Measurements from ENCODE around the gene MYOM1. TPM values are rescaled to one million over a fixed set of nuclear protein-coding genes. Genes with fewer than 3 reads are reported as not detected.

Gene MYOM1
- total RNA-seq, 4 donors from 2014 or later: 13.3 to 31.7 (median 16.5) TPM

DNA sequence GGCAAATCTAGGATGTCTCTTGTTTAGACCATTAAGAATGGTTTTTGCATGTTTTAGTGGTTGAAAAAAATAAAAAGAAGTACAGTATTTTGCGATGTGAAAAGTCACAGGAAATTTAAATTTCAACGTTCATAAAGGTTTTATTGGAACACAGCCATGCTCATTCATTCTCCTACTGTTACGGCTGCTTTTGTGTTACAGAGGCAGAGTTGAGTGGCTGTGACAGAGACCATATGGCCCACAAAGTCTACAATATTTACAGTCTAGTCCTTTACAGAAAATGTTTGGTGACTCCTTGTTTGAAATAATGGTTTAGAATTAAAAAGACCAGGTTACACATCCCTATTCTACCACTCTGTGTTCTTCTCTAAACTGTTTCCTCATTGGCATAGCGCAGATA is 48.1 kb downstream of the MYOM1 start:
- Histone ChIP-seq H3K27me3 (no peaks in the 10 kb centered on the region), H3K4me1 (peaks cover 13 to 34% (median 28%) of the 10 kb centered on the region in 4 donors), H3K27ac (replicated peaks in 1 of 4) (peak overlapping the region in 2 of 4 donors; percentile 12 to 13), H3K9me3 (no peaks in the 10 kb centered on the region), H3K36me3 (peaks cover 0 to 79% (median 7%) of the 10 kb centered on the region in 4 donors), H3K4me3 (no peak overlapping the region)
- intact Hi-C loops (cut with DNase I): no loop called here
- WGBS: 31% methylated on average over 4 of the region's 4 CpGs
- TF ChIP-seq, protein P1, sequence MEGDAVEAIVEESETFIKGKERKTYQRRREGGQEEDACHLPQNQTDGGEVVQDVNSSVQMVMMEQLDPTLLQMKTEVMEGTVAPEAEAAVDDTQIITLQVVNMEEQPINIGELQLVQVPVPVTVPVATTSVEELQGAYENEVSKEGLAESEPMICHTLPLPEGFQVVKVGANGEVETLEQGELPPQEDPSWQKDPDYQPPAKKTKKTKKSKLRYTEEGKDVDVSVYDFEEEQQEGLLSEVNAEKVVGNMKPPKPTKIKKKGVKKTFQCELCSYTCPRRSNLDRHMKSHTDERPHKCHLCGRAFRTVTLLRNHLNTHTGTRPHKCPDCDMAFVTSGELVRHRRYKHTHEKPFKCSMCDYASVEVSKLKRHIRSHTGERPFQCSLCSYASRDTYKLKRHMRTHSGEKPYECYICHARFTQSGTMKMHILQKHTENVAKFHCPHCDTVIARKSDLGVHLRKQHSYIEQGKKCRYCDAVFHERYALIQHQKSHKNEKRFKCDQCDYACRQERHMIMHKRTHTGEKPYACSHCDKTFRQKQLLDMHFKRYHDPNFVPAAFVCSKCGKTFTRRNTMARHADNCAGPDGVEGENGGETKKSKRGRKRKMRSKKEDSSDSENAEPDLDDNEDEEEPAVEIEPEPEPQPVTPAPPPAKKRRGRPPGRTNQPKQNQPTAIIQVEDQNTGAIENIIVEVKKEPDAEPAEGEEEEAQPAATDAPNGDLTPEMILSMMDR (IDR thresholded peaks at IDR 0.05): no peak
- TF ChIP-seq POLR2AphosphoS5 (IDR thresholded peaks at IDR 0.05): peak in 1 of 2 donors; percentile 46
- DNase-seq (ENCODE audit: extremely low spot score): no peak

DNA sequence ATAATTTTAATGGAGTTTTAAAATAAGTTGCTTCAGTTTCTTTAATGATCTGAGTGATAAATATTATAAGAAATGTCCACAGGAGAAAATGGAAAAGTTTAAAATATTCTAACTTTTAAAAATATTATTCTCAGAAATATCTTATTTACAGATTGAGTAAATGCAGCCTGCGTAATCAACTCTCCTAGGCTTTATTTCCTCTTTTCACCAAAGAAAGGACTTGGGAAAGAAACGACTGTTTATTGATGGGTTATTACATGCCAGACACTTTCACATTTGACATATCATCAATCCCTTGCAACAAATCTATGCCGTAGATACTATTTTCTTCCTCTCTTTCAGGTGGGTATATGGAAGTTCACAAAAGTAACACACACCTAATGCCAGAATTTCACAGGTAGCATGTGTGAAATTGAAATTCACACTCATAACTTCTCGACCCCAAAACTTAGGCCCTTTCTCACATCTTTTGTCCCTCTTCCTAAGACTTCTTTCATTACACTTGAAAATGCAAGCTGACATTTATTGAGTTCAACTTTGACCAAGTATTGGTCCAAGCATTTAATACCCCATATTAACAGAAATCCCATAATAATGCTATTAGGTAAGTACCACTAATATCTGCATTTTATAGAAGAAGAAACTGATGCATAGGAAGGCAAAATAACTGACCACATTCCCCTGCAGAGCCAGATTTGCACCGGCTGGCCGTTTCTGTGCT is 49.2 kb downstream of the MYOM1 start:
- DNase-seq (ENCODE audit: extremely low spot score): no peak
- Histone ChIP-seq H3K4me3 (no peak overlapping the region), H3K36me3 (peaks cover 0 to 81% (median 10%) of the 10 kb centered on the region in 4 donors), H3K27me3 (no peaks in the 10 kb centered on the region), H3K4me1 (peaks cover 12 to 31% (median 24%) of the 10 kb centered on the region in 4 donors), H3K9me3 (no peaks in the 10 kb centered on the region), H3K27ac (replicated peaks in 1 of 4) (no peak overlapping the region)
- intact Hi-C loops (cut with DNase I): no loop called here
- TF ChIP-seq, protein P1 (IDR thresholded peaks at IDR 0.05): no peak
- TF ChIP-seq POLR2A (IDR thresholded peaks at IDR 0.05; ENCODE audit: low read depth) (no peak), EP300 (IDR thresholded peaks at IDR 0.05) (no peak), POLR2AphosphoS5 (IDR thresholded peaks at IDR 0.05) (no peak)
- WGBS: 67% methylated on average over 6 of the region's 6 CpGs

DNA sequence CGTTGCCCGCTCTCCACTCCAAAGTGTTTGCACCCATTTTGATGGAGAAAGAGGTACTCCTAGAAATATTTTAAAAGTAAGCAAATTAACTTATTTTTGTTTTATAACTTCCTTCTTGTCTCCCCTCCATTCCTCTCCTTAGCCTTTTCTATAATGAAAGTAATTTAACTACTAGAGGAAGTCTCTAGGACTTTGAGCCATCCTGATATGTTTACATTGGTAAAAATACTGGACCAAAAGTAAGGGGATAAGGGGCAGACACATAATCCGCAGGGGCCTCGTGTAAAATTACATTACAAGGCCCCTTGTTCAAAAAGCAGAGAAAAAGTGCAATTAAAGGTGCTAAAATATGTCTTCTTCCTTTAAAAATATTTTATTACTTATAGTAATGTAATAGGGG is 55.4 kb downstream of the MYOM1 start:
- Histone ChIP-seq H3K27me3 (no peaks in the 10 kb centered on the region), H3K36me3 (peaks cover 5 to 79% (median 42%) of the 10 kb centered on the region in 4 donors), H3K9me3 (no peaks in the 10 kb centered on the region), H3K4me1 (no peaks in the 10 kb centered on the region), H3K27ac (replicated peaks in 1 of 4) (no peak overlapping the region), H3K4me3 (no peak overlapping the region)
- TF ChIP-seq POLR2AphosphoS5 (IDR thresholded peaks at IDR 0.05): no peak
- TF ChIP-seq, protein P1 (IDR thresholded peaks at IDR 0.05): no peak
- TF ChIP-seq EP300 (IDR thresholded peaks at IDR 0.05): no peak
- no peak for TF ChIP-seq POLR2A (IDR thresholded peaks at IDR 0.05; ENCODE audit: low read depth)
- 83% methylated on average over 4 of the region's 4 CpGs for WGBS
- intact Hi-C loops (cut with DNase I): no loop called here
- no peak for DNase-seq (ENCODE audit: extremely low spot score)

DNA sequence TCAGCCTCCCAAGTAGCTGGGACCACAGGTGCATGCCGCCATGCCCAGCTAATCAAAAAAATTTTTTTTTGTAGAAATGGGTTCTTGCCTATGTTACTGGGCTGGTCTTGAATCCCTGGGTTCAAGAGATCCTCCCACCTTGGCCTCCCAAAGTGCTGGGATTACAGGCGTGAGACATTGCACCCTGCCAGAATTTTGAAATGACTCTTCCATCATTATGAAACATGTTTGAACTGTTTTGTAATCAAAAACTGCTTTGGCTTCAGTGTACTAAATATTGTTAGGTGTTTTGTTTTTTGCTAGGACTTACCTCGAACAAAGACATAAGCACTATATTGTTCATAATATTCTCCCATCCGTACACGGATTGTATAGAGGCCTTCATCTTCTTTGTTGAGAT is 55.8 kb downstream of the MYOM1 start:
- peaks cover 5 to 82% (median 42%) of the 10 kb centered on the region in 4 donors for H3K36me3 ChIP-seq
- 76% methylated on average over 5 of the region's 5 CpGs for WGBS
- no peaks in the 10 kb centered on the region for H3K27me3 ChIP-seq
- no peak for DNase-seq (ENCODE audit: extremely low spot score)
- H3K27ac ChIP-seq (replicated peaks in 1 of 4): no peak overlapping the region
- TF ChIP-seq, protein P1 (IDR thresholded peaks at IDR 0.05): no peak
- intact Hi-C loops (cut with DNase I): no loop called here
- H3K4me3 ChIP-seq: no peak overlapping the region
- H3K9me3 ChIP-seq: no peaks in the 10 kb centered on the region
- H3K4me1 ChIP-seq: no peaks in the 10 kb centered on the region

DNA sequence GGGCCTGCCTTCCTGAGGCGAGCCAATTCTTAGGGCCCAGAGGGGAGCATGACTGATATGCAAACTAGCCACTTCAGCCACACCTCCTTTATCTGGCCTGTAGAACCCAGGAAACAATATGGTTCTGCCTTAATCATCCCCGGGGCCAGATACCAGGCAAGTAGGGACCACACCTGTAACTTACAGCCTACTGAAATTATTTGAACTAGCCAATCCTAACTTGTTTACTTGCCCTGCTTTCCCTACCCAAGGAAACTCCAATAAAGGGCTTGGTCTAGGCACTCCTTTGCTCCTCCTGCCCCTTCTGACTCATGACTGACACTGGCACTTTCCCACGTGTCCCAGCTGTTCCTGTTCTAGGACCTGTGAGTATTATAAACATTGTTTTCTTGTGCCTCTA is 57.6 kb downstream of the MYOM1 start:
- no peak overlapping the region for H3K4me3 ChIP-seq
- intact Hi-C loops (cut with DNase I): no loop called here
- TF ChIP-seq POLR2A (IDR thresholded peaks at IDR 0.05; ENCODE audit: low read depth): no peak

More for the DNA sequence above, 57.6 kb downstream of the MYOM1 start:
- DNase-seq (ENCODE audit: extremely low spot score): no peak
- Histone ChIP-seq H3K4me1 (no peaks in the 10 kb centered on the region), H3K9me3 (no peaks in the 10 kb centered on the region), H3K27ac (replicated peaks in 1 of 4) (no peak overlapping the region), H3K27me3 (no peaks in the 10 kb centered on the region), H3K36me3 (peaks cover 5 to 64% (median 39%) of the 10 kb centered on the region in 4 donors)
- WGBS: 83% methylated on average over 3 of the region's 3 CpGs

All from esophagus muscularis mucosa (tissue), 4 donors.